GM18951 (cell line): Measurements from ENCODE around the gene RRP8.

Experiments used
- POLR2A ChIP-seq: IDR thresholded peaks from 4 replicates; pipeline ENCODE4 v1.6.1; 2011; ENCODE audit warnings: mild to moderate bottlenecking; ENCODE audit not compliant: insufficient read length, insufficient read depth; ENCODE audit errors: extremely low read depth
- in situ Hi-C: fragments of 300-500 bp; cut with MboI; formaldehyde crosslinking; loops from one replicate; pipeline ENCODE4 v1.12.0; 2022; ENCODE audit warnings: low sequenced_read_pairs, mixed read lengths, inconsistent platforms; ENCODE audit not compliant: unreplicated experiment

Gene RRP8

GRCh38 chr11:6609502-6610015 lies 6.1 kb upstream of the RRP8 start:
- in situ Hi-C loops, result no loop called here
- peak; percentile 27 for TF ChIP-seq POLR2A

GRCh38 chr11:6608726-6609501 lies 5.5 kb upstream of the RRP8 start:
- TF ChIP-seq POLR2A, result no peak
- in situ Hi-C loops, result no loop called here

- in situ Hi-C loops, result no loop called here
- no peak for TF ChIP-seq POLR2A
Observed at GRCh38 chr11:6608011-6608410, 4.6 kb upstream of the RRP8 start.

GRCh38 chr11:6607190-6607795 lies 3.9 kb upstream of the RRP8 start:
- in situ Hi-C loops, result no loop called here
- TF ChIP-seq POLR2A, result no peak

GRCh38 chr11:6606471-6607189 lies 3.2 kb upstream of the RRP8 start:
- in situ Hi-C loops, result no loop called here

GRCh38 chr11:6604790-6605189 lies 1.4 kb upstream of the RRP8 start:
- in situ Hi-C loops, result loop anchor here (5.0 kb wide), 1 partner anchor 73 kb away; no protein-coding TSS in a partner anchor
- no peak for TF ChIP-seq POLR2A

More at GRCh38 chr11:6606471-6607189, 3.2 kb upstream of the RRP8 start:
- TF ChIP-seq POLR2A, result peak; percentile 41

GRCh38 chr11:6604081-6604626 lies 738 bp upstream of the RRP8 start:
- no peak for TF ChIP-seq POLR2A
- in situ Hi-C loops, result loop anchor here (5.0 kb wide), 1 partner anchor 73 kb away; no protein-coding TSS in a partner anchor

GRCh38 chr11:6602096-6602940 lies 1.1 kb downstream of the RRP8 start:
- in situ Hi-C loops, result loop anchor here (5.0 kb wide), 1 partner anchor 75 kb away; no protein-coding TSS in a partner anchor
- TF ChIP-seq POLR2A, result no peak

GRCh38 chr11:6601041-6601461 lies 2.4 kb downstream of the RRP8 start:
- in situ Hi-C loops, result loop anchor here (5.0 kb wide), 1 partner anchor 76 kb away; no protein-coding TSS in a partner anchor
- TF ChIP-seq POLR2A, result no peak

- TF ChIP-seq POLR2A, result no peak
- in situ Hi-C loops, result loop anchor here (5.0 kb wide), 1 partner anchor 77 kb away; no protein-coding TSS in a partner anchor
Observed at GRCh38 chr11:6599881-6600390, 3.5 kb downstream of the RRP8 start.

- no peak for TF ChIP-seq POLR2A
- in situ Hi-C loops, result no loop called here
Observed at GRCh38 chr11:6599449-6599848, 4.0 kb downstream of the RRP8 start.

GRCh38 chr11:6598555-6598954 lies 4.9 kb downstream of the RRP8 start:
- TF ChIP-seq POLR2A, result no peak
- in situ Hi-C loops, result no loop called here
